DND-41 (cell line): ENCODE data around the gene RPP25L.

Experiments
- ATAC-seq: fragments of 200-7000 bp; cut with Tn5 transposase; 3 replicates; pipeline ENCODE4 v1.9.1; 2021; ENCODE audit warnings: low read depth; ENCODE audit not compliant: insufficient read depth
- DNase-seq: peaks from one replicate; pipeline ENCODE4 v3.0.0-alpha.2; 2020
- H2AFZ ChIP-seq: 2 replicates; pipeline ENCODE4 v1.6.0; 2012; ENCODE audit warnings: low read depth, low read length
- H3K27ac ChIP-seq: 2 replicates; pipeline ENCODE4 v1.5.1; 2012; ENCODE audit warnings: low read length, inconsistent platforms
- H3K27me3 ChIP-seq: fragments of 200-600 bp; sonication (generic); 2 replicates; pipeline ENCODE4 v1.6.0; 2012; ENCODE audit warnings: low read length, mild to moderate bottlenecking, inconsistent platforms; ENCODE audit not compliant: insufficient read depth, poor library complexity
- H3K36me3 ChIP-seq: 2 replicates; pipeline ENCODE4 v1.5.1; 2012; ENCODE audit warnings: low read length, inconsistent platforms; ENCODE audit not compliant: insufficient read depth
- H3K4me1 ChIP-seq: 2 replicates; pipeline ENCODE4 v1.5.1; 2012; ENCODE audit warnings: mild to moderate bottlenecking, low read length; ENCODE audit not compliant: insufficient read depth
- H3K4me2 ChIP-seq: 2 replicates; pipeline ENCODE4 v1.6.0; 2012; ENCODE audit warnings: mild to moderate bottlenecking, moderate library complexity, low read length, inconsistent platforms; ENCODE audit not compliant: insufficient read depth
- H3K4me3 ChIP-seq, 2 experiments: fragments of 200-600 bp in 1 of 2; shearing (Covaris generic) in 1 of 2; 2 replicates each; pipeline ENCODE4 v1.5.1; 2012 to 2016; ENCODE audit warnings: inconsistent platforms in 2 of 2, low read length in 2 of 2, mild to moderate bottlenecking in 2 of 2, low read depth in 1 of 2, moderate library complexity in 1 of 2
- H3K79me2 ChIP-seq: 2 replicates; pipeline ENCODE4 v1.6.0; 2012; ENCODE audit warnings: low read length, inconsistent platforms; ENCODE audit not compliant: insufficient read depth
- H3K9ac ChIP-seq: 2 replicates; pipeline ENCODE4 v1.6.0; 2012; ENCODE audit warnings: low read depth, mild to moderate bottlenecking, inconsistent platforms, low read length, moderate library complexity
- H3K9me3 ChIP-seq: 2 replicates; pipeline ENCODE4 v1.5.1; 2012; ENCODE audit warnings: low read length, moderate library complexity, mild to moderate bottlenecking, inconsistent platforms; ENCODE audit not compliant: insufficient read depth, severe bottlenecking
- H4K20me1 ChIP-seq: 2 replicates; pipeline ENCODE4 v1.6.0; 2012; ENCODE audit warnings: low read length; ENCODE audit not compliant: insufficient read depth
- EZH2 ChIP-seq: IDR thresholded peaks from 3 replicates; pipeline ENCODE4 v1.6.1; 2012; ENCODE audit warnings: borderline replicate concordance, low read depth, mild to moderate bottlenecking, moderate library complexity, low read length, inconsistent platforms; ENCODE audit not compliant: severe bottlenecking
- TF ChIP-seq, protein P1 (sequence below): IDR thresholded peaks from 2 replicates; pipeline ENCODE4 v1.5.1; 2012; ENCODE audit warnings: borderline replicate concordance, low read length, moderate library complexity, mild to moderate bottlenecking; ENCODE audit not compliant: poor library complexity, severe bottlenecking; ENCODE audit errors: extremely low read depth

RPP25L gene, protein sequence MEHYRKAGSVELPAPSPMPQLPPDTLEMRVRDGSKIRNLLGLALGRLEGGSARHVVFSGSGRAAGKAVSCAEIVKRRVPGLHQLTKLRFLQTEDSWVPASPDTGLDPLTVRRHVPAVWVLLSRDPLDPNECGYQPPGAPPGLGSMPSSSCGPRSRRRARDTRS

DNA sequence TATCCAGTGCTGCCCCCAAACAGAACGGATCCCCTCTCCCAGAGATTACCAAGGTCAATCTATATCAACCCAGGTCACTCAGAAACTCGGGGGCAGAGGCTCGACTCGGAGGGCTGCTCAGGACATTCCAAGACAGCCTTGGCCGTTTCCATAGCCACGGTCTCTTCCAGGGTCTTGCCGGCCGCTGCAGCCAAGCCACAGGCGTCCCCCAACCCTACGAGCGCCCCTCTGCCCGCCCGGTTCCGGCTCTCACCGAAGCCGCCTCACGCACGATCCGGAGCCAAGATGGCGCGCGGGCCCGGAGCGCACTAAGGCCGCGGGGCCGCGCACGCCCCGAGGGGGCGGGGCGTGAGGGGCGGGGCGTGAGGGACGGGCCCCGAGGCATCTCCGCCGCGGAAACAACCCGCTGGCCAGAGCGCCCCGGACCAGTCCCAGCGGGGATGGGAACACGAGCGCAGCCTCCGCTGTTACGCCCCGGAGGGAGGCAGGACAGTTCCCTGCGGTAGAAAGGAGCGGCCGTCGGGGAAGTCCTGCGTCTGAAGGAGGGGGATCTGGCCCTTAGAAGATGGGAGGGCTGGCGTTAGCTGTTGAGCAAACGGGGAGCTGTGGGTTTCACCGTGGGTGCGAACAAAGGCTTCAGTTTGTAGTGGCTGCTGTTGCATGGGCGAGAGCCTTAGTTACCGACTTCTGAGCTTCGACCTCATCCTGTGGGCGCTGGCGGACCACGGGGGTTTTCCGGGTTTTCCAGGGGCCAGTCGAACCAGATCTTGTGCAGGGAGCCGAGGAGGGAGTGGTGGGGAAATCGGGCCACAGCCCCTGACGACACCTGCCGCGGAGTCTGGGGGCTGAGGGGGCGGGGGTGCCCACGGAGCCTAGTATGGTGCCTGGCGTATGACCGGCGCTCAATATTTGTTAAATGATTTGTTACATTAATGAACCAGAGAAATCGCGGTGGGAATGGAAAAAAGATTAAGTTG is at the start of gene RPP25L:
TSS of gene RPP25L (minus strand) at position 287 of the 977 bp plus-strand sequence. CDS start 801 bp downstream, outside the sequence.
- ATAC-seq (peak; percentile 88), DNase-seq (peak; percentile 79)
- H4K20me1 ChIP-seq: no peaks in the 10 kb centered on the region
- H3K4me3 ChIP-seq: peak within 1 kb of the TSS; percentile 58 to 96
- no peak for TF ChIP-seq EZH2
- TF ChIP-seq, protein P1, sequence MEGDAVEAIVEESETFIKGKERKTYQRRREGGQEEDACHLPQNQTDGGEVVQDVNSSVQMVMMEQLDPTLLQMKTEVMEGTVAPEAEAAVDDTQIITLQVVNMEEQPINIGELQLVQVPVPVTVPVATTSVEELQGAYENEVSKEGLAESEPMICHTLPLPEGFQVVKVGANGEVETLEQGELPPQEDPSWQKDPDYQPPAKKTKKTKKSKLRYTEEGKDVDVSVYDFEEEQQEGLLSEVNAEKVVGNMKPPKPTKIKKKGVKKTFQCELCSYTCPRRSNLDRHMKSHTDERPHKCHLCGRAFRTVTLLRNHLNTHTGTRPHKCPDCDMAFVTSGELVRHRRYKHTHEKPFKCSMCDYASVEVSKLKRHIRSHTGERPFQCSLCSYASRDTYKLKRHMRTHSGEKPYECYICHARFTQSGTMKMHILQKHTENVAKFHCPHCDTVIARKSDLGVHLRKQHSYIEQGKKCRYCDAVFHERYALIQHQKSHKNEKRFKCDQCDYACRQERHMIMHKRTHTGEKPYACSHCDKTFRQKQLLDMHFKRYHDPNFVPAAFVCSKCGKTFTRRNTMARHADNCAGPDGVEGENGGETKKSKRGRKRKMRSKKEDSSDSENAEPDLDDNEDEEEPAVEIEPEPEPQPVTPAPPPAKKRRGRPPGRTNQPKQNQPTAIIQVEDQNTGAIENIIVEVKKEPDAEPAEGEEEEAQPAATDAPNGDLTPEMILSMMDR: no peak
- peaks cover 27% of the 10 kb centered on the region for H3K4me1 ChIP-seq
- H3K27me3 ChIP-seq: no peaks in the 10 kb centered on the region
- H3K36me3 ChIP-seq: peaks cover 22% of the 10 kb centered on the region
- peak within 1 kb of the TSS; percentile 77 for H3K27ac ChIP-seq
- H3K79me2 ChIP-seq: peaks cover 11% of the 10 kb centered on the region
- peak within 1 kb of the TSS; percentile 79 for H3K9ac ChIP-seq
- H3K9me3 ChIP-seq: no peaks in the 10 kb centered on the region
- peak within 1 kb of the TSS; percentile 96 for H3K4me2 ChIP-seq
- peak within 1 kb of the TSS; percentile 93 for H2AFZ ChIP-seq

DNA sequence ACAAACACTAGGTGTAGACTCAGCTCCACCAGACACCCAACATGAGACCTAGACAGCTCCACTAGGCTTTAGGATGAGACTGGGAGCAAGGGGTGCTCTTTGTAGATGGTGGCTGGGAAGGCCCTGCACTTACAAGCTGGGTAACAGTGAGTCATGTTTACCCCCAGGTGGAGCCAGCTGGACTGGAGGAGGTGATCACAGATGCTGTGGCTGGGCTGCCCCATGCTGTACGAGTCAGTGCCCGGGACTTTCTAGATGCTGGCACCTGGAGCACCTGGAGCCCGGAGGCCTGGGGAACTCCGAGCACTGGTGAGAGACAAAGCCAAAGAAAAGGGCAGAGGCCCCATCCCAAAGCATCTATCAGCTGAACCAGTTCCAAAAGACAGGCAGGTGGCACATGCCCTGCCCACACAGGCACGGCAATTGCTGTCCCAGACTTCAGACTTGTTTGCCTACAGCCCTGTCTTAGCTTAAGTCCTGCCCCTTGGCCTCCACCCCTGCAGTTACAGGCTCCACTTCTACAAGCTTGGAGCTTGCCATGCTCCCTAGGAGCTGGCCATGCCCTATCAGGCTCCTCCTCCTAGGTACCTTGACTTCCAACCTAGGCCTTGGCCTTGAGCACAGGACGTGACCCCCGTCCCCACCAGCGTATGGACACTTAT is 47.8 kb upstream of the RPP25L start:
- TF ChIP-seq EZH2: no peak
- TF ChIP-seq, protein P1: no peak
- ATAC-seq (no peak), DNase-seq (no peak)

DNA sequence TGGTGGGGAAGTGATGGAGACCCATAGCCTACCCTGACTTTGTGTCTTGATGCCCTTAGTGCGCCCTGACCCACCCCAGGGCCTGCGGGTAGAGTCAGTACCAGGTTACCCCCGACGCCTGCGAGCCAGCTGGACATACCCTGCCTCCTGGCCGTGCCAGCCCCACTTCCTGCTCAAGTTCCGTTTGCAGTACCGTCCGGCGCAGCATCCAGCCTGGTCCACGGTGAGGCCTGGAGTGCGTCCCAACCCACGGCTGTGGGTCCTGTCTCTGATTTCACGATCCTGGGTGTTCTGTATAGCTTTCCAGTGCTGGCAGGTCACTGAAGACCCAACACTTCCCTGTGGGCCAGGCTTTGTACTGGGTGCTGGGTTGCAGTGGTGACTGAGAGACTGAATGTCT is 46.6 kb upstream of the RPP25L start:
- Histone ChIP-seq H2AFZ (no peak overlapping the region), H3K4me1 (peaks cover 14% of the 10 kb centered on the region), H3K27me3 (no peaks in the 10 kb centered on the region), H3K36me3 (no peaks in the 10 kb centered on the region), H3K4me3 (no peak overlapping the region), H3K9me3 (no peaks in the 10 kb centered on the region), H3K79me2 (no peaks in the 10 kb centered on the region), H4K20me1 (no peaks in the 10 kb centered on the region), H3K9ac (no peak overlapping the region), H3K4me2 (no peak overlapping the region), H3K27ac (no peak overlapping the region)
- no peak for DNase-seq
- TF ChIP-seq EZH2: no peak
- TF ChIP-seq, protein P1: no peak
- ATAC-seq: no peak

More for the DNA sequence above, 47.8 kb upstream of the RPP25L start:
- no peaks in the 10 kb centered on the region for H3K9me3 ChIP-seq
- no peak overlapping the region for H3K9ac ChIP-seq
- H2AFZ ChIP-seq: no peak overlapping the region
- H3K79me2 ChIP-seq: no peaks in the 10 kb centered on the region
- no peaks in the 10 kb centered on the region for H3K27me3 ChIP-seq
- no peak overlapping the region for H3K27ac ChIP-seq
- H3K4me1 ChIP-seq: peaks cover 21% of the 10 kb centered on the region
- no peaks in the 10 kb centered on the region for H4K20me1 ChIP-seq
- no peaks in the 10 kb centered on the region for H3K36me3 ChIP-seq
- H3K4me2 ChIP-seq: no peak overlapping the region
- H3K4me3 ChIP-seq: no peak overlapping the region
